Activated T-cell treated with anti-CD3 and anti-CD28 coated beads for 1 hour (primary cell): ENCODE data around the gene ERFL.

Source experiments
- DNase-seq: peaks from one replicate; pipeline ENCODE4 v3.0.0-alpha.2; 2020; ENCODE audit warnings: low read depth

ERFL gene

DNA sequence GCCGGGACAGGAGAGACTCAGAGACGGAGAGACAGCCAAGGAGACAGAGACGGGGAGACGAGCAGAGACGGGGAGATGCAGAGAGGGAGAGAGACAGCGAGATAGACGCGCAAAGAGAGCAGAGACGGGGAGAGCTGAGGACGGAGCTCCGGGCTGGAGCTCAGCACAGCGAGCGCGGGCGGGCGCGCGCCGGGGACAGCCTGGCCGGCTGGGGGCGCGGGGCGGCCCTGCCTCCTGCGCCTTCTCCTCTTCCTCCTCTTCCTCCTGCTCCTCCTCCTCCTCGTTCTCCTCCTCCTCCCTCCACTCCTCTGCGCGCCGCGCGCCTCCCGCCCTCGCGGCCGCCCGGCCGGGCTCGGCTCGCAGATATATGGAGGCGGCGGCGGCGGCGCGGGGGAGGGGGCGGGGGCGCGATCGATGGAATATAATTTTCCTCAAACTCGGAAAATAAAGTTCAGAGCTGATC is at the start of gene ERFL:
TSS of gene ERFL (minus strand) at position 229 of the 463 bp plus-strand sequence. CDS start 15,530 bp downstream, outside the sequence.
- DNase-seq: no peak

DNA sequence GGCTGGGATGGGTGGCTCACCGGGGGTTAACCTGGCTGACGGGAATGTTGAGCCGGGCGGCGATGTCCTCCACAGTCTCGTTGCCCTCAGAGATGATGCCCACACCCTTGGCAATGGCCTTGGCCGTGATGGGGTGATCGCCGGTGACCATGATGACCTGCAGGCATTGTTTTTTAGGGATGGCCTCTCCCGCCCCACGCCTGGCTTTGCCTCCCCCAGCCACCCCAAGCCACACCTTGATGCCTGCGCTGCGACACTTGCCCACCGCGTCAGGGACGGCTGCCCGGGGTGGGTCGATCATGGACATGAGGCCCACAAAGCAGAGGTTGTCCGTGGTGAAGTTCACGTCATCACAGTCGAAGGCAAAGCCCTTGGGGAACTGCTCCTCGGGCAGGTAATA is 49.7 kb upstream of the ERFL start:
- no peak for DNase-seq

DNA sequence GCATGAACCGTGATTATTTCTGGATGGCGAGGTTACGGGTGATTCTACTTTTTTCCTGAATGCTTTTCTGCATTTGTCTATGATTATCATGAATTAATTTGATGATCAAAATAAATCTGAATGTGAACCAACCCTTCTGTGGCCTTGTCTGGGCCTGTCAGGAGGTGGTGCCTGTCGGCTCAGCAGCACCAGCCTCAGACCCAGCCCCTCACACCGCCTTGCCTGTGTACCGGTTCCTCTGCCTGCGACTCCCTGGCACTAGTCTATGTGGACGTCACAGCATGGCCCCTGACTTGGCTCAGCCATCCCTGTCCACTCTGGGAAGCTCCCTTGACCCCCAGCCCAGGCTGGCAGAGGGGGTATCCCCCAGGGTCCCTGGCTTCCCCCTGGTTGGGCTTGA is 46.4 kb upstream of the ERFL start:
- no peak for DNase-seq

DNA sequence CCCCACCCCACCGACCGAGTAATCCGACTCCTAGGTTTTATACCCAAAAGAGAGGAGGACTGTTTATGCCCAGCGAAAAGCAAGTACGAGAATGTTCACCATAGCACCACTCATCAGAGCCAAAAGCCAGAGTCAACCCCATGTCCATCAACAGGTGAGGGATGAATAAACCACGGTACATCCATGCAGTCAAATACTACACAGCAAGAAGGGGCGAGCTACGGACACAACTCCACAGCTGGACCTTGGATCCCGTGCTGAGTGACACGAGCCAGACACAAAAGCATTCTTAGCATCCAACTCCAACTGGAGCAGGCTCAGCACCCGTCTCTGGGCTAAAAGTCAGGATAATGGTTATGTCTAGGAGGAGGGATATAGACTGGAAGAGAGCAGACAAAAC is 43.1 kb upstream of the ERFL start:
- DNase-seq: no peak

DNA sequence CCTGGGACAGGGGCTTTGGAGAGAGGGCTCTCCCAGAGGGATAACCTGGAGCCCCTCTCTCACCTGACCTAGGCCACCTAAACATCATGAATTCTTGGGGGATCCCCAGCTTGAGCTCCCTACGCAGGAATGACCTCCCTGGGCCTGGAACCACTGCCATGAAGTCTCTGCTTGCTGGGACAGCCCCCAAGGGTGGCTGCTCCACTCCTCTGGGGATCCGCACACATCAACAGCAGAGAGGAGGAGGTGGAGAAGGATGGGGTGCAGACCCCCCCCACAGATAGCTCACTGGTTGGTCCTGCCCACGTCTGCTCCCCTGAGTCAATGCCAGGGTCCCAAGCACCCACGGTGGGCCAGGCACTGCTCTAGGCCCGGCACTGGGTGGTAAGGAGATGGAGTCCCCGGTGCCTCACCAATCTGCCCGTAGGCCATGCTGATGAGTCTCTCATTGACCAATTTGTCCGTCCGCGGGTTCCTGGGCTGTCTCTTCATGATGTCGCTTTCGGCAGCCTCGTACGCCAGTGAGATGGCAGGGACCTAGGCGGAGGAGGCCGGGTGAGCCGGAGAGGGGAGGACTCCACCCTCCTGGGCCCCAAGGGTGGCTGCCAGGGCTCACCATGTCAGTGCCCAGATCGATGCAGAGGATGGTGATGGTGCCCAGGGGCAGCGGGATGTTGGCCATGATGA is 41.7 kb upstream of the ERFL start:
- no peak for DNase-seq

DNA sequence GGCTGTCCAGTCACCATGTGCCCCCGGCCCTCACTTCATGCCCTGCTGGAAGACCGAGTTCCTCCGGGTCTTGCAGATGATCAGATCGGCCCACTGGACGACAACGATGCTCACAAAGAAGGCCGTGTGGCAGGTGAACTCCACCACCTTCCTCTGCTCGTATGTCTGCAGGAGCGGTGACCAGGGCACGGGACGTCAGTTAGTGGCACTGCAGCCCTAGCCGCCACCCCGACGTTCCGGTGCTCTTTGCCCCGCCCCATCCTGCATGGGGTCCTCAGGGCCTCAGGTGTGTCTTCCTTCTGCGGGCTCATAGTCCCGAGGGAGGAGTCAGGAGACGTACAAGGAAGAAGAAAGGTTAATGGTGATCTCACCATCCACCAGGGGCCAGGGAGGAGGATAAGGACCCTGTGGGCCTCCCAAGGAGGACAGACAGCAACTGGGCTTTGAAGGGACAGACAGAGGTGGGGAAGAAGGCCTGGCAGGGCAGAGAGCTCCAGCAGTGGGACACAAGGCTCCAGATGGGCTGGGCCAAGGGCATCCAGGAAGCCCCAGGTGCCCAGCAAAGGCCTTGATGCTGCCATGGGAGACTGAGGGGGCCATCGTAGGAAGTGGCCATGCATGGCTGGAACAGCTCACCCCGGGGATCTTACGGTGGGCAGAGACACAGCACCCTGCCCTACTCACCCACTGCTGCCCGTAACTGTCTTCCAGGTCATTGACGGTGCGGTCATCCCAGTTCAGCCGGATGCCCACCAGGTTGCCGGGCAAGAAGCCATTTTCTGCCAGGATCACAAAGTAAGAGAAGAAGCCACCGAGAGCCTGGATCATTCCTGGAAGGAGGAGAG is 40.7 kb upstream of the ERFL start:
- DNase-seq: no peak

DNA sequence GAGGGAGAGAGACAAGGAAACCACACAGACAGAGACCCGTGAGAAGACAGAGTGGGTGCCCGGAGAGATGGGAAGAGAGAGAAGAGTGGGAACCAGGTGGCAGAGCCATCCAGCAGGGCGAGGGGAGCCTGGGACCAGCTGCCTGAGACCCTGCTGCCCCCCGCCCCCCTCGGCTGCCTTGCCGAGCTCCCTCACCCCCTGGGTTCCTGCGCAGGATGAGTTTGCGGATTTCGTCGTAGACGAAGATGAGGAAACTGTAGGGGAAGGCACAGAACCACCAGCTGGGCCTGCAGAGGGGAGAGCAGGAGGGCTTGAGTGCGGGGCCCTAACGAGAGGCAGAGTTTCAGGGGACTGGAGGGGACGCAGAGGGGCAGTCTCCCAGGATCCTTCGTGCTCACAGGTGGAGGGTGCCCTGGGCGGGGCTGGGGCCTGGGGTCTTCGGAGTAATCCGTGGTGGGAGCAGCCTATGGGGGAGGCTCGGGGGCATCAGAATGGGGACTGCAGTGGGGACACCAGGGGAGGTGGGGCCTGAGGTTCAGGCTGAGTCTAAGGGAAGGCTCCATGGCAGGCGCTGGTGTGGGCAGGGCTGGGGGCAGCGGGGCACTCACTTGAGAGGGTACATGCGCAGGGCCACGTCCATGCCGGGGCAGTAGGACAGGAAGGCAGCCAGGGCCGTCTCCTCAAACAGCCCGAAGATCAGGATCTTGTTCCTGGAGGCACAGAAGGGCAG is 39.0 kb upstream of the ERFL start:
- DNase-seq: no peak

DNA sequence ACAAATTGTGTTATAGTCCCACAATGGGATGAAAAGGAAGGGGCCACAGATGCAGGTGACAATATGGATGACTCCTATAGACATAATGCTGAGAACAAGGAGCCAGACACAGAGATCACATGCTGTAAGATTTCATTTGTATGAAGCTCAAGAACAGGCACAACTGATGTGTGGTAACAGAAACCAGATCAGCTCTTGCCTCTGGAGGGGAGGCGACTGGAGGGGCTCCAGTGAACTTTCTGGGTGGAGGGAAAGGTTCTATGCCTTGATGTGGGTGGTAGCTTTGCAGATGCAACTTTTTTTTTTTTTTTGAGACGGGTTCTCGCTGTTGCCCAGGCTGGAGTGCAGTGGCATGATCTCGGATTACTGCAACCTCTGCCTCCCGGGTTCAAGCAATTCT is 36.9 kb upstream of the ERFL start:
- no peak for DNase-seq

DNA sequence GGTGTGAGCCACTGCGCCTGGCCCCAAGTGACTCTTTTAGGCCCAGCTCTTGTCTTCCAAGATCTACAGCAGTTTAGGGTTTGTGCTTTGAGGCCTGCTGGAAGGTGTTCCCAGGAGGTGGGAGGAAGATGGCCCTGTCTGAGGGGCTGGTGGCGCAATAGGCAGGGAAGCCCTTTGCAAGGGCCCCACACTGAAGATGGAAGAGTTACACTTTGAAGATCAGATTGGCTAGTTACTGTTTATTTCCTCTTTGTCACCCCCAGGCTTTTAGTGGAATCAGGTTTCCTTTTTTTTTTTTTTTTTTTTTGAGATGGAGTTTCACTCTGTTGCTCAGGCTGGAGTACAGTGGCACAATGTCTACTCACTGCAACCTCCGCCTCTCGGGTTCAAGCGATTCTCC is 32.7 kb upstream of the ERFL start:
- no peak for DNase-seq

DNA sequence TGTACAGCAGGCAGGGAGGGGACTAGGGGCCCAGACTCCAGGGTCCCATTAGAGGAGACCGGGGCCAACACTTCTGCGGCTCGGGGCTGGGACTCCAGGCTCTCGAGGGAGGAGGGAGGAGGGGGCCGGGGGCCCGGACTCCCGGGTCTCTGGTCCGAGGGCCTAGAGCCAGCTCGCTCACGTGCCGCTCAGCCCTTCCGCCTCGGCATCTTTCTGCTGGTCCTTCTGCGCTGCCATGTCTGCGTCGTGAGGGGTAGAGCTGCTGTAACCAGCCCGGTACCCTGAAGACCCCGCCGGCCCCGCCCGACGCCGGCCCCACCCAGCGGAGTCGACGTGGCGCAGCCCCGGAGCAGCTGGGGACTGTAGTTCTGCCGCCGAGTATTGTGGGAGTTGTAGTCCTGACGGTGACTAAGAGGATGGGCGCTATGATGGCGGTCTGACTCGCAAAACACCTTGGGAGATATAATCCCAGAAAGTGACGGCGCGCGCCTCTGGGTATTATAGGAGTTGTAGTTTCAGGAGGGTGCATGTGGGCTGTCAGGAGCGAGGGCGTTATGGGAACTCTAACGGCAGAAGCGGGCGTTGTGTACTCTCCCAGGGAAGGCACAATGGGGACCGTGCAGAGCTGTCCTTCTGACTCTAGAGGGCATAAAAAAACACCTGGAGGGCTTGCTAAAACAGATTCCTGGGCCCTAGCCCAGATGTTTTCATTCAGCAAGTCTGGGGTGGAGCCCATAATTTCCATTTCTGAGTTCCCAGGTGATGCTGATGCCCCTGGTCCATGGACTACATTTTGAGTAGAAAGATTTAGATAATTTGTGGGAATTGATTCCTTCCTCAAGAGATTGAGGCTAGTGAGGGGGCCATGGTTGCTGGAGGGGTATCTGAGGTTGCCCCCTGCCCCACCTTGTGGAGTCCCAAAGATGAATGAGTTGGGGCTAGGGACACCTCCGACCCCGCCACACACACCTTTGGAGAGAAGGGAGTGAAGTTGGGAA is 31.1 kb upstream of the ERFL start, which contains the start of gene RABAC1:
TSS of gene RABAC1 (minus strand) at position 266 of the 998 bp plus-strand sequence. CDS start at position 237, 29 bp downstream.
- DNase-seq: peak; percentile 80

DNA sequence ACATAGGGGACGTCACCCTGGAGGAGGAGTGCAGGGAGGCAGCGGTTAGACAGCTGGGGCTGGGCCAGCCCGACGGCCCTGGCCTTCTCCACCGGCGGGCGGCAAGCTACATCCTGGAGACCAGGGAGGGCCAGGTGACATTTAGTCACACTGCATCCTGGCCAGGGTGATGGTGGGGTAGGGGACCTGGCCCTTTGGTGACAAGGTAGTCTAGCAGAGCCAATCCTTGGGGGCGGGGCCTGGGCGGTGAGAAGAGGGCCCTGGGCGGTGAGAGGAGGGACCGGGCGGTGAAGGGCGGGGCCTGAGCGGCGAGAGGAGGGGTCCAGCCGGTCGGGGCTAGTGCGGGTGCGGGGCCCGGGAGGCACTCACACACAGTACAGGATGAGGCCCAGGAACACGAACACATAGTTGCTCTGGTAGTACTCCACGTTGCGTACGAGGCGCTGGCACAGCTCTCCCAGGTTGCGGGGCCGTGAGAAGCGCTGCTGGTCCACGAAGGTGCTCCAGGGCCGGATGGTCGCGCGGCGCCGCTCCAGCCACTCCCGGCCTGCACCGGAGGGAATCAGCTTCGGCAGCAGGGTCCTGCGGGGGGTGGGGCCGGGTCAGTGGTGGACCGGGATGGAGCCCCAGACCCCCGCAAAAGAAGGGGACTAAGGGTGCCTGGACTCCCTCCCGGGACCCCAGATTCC is 30.3 kb upstream of the ERFL start:
- DNase-seq: peak; percentile 73

DNA sequence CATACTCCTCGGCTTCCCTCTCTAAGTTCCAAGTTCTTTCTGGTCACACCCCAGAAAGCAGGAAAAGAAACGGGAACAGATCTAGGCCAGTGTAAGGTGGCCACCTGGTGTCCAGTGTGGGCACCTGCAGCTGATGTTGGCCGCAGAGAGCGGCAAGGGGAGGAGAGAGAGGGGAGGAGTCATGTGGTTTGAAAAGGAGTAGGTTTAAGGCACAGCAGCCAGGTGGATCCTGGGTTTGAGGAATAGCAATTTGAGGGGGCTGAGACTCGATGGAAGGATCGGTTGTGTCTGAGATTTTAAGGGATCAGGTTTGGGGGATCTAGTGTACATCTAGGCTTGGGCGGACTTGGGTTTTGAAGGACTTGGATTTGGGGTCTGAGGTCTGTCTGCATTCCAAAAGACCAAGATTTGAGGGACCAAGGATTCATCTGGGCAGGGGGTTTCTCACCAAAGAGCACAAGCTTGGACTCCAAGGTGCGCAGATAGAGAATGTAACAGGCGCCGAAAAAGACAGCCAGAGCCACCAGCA is 29.7 kb upstream of the ERFL start:
- no peak for DNase-seq

DNA sequence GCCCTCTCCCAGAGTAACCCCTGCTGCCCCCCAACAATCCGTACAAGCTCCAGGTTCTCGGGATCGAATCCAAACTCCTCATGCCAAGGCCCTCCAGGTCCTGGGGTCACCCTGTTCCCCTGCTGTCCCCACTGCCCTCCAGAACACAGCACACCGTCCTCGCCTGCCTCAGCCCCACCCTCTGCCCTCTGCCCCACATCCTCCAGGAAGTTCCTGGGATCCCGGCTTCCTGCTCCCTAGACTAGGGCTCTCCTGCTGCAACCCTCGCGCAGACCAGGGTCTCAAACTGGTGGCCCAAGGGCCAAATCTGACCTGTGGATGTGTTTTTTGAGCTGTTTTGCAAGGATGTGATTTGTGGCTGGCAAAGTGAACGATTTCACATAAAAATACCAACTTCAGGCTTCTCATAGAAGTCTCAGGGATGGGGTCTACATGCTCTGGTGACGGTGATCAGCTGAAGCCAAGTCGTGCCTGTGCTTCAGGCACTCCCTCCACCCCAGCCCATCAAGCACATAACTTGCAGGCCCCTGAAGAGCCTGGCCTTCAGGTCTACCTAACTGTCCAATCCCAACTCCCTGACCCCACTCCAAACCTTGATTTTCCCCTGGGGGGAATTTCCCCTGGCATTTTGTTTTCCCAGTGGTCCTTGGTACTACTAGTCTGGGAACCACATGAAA is 29.1 kb upstream of the ERFL start:
- no peak for DNase-seq

DNA sequence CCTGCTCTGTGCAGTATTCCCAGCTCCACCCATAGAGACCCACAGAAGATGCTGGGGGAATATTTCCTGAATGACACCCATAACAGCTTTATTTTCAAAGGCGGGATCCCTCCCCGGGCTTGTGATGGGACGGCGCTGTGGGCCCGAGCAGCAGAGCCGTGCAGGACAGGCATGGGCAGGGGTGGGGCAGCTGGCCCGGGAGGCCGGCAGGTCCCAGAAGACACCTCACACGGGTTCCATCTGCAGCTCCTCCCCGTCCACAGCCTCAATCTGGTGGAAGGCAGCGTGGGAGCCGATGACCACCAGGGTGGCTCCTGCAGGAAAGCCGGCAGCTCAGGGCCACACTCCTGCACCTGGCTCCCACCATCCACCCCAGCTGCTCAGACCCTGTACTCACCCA is 28.4 kb upstream of the ERFL start:
- DNase-seq: no peak

DNA sequence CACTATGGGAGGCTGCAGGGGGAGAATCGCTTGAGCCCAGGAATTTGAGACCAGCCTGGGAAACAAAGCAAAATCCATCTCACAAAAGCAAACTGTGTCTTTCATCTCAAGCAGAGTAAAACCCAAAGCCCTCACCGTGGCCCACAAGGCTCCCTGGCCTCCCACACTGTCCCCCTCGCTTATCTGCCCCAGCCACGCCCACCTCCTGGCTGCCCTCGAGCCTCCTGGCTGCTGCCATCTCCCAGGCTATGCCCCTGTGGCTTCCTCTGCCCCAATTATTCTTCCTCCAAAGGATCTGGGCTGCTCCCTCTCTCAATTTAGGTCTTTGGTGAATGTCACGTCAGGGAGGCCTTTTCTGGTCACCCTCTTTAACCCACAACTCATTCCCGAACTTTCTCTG is 27.3 kb upstream of the ERFL start:
- DNase-seq: no peak

DNA sequence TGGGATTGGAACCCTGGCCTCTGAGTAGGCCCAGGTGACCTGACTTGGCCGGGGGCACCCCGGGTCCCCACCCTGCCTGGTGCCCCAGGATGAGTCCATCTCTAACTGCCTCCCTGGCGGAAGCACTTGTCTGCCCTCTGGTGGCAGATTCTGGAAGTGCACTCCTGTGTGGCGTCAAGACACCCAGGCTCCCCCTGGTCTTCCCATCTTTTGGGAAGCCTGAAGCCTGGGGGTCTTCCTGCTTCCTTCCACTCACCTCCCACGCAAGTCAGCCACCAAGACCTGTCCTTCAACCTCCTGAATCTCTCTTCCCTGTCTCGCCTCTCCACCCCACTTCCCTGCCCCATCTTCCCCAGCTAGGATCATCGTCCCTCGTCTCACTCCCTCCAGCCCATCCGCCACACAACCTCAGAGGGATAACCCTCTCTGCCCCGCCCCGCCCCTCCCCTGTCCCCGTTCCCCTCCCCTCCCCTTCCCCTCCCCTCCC is 23.5 kb upstream of the ERFL start:
- peak; percentile 90 for DNase-seq

DNA sequence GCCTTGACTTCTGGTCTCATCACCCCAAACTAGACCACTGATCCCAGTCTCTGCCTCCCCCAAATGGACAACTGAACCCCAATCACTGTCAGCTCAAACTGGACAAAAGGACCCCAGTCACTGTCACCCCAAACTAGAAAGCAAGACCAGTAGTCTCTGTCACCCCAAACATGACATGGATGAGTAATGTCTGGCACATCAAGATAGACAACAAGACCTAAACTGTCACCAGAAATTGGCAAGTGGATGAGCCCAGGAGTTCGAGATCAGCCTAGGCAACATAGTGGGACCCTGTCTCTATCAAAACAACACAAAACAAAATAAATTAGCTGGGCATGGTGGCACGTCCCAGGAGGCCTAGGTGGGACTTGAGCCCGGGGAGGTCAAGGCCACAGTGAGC is 18.8 kb upstream of the ERFL start:
- DNase-seq: no peak

DNA sequence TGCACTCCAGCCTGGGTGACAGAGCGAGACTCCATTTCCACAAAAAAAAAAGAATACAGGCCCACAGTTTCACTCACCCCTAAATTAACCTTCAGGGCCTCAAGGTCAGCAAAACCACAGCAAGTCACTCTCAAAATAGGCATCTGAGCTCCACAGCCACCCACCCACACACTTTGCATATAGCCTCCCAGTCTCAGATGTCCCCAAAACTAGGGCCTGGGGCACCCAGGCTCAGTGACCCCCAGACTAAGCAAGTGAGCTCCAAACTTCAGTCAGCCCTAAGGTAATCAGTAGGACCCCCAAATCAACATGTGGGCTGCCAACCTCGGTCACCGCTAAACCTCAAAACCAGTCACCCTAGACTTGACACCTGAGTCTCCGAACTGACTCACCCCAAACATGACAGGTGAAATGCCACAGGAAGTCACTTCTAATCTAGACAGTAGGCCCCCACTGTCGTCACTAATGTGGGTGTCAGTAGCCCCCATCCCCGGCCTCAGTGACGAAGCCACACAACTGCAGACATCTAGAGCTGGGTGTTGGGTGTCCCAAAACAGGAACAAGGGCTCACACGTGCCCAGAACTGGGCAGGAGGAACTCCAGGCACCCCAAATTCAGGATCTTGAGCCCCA is 17.0 kb upstream of the ERFL start:
- DNase-seq: peak; percentile 69

DNA sequence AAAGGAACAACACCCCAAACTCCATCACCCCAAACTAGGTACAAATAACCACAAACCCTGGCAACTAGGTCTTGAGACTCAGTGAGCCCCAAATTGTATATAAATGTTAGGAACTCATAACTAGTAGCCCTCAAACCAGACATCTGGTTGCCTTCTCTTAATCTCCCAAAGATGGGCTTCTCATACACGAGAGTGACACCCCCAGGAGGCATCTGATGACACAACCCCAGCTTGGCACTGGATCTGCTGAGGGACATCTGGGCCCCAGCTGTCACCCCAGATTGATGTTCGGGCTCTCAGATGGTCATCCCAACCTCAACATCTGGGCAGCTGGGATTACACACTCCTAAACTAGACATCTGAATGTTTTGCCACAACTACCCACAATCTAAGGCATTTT is 16.1 kb upstream of the ERFL start:
- DNase-seq: no peak
